ENCODE measurements around the gene CILP2.

GRCh38 chr19:19498255-19498991 lies 39.6 kb upstream of the CILP2 start:
- TF ChIP-seq CTCF (conservative IDR thresholded peaks at IDR 0.05 in 1 of 2, IDR thresholded peaks at IDR 0.05 in 1 of 2; ENCODE audit: low read depth in 1 of 2, low read length in 2 of 2) (no peak), EZH2 (IDR thresholded peaks at IDR 0.05; ENCODE audit: low read length, missing control alignments) (no peak)

Data from fibroblast of lung (primary cell).